Stomach (tissue), 4 donors: ENCODE results near the gene THOC6.
"Not testable (repeated sequence)": the region's sequence is repeated elsewhere in the genome, so short reads cannot be mapped to it uniquely, and the experiment has no call there.

Experiments used
- POLR2A ChIP-seq, 4 donors: fragments of 450-650 bp; IDR thresholded peaks; one replicate each; pipeline ENCODE4 v1.6.1; 2016; ENCODE audit warnings: antibody characterized with exemption in 4 of 4, control low read depth in 2 of 4, mild to moderate bottlenecking in 1 of 4, moderate library complexity in 1 of 4
- POLR2AphosphoS5 ChIP-seq, 3 donors: sonication (generic); formaldehyde crosslinking; IDR thresholded peaks; one replicate each; pipeline ENCODE4 v1.6.1; 2016; ENCODE audit warnings: antibody characterized with exemption in 3 of 3
- TF ChIP-seq, protein P1 (sequence below), 7 experiments: fragments of 450-650 bp in 4 of 7; fragments of 200-600 bp in 3 of 7; sonication (generic) in 3 of 7; IDR thresholded peaks; one replicate each; pipeline ENCODE4 v1.5.1; 2016 to 2019; ENCODE audit warnings: antibody characterized with exemption in 7 of 7, control low read depth in 2 of 7, mild to moderate bottlenecking in 1 of 7

DNA sequence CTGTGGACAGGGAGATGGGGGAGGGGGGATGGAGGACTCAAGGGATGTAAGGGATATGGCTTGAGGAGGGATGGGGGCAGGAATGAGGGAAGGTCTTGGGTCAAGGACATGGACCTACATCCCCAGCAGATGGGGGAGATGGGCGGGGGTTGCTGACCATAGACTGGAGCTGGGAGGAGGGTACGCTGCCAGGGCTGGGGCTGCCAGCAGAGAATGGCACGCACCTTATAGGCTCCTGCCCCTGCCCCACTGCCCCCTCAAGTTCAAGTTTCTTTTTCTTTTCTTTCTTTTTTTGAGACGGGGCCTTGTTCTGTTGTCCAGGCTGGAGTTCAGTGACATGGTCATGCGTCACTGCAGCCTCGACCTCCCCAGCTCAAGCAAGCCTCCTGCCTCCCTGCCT lies 52.1 kb downstream of the THOC6 start:
- TF ChIP-seq, protein P1, sequence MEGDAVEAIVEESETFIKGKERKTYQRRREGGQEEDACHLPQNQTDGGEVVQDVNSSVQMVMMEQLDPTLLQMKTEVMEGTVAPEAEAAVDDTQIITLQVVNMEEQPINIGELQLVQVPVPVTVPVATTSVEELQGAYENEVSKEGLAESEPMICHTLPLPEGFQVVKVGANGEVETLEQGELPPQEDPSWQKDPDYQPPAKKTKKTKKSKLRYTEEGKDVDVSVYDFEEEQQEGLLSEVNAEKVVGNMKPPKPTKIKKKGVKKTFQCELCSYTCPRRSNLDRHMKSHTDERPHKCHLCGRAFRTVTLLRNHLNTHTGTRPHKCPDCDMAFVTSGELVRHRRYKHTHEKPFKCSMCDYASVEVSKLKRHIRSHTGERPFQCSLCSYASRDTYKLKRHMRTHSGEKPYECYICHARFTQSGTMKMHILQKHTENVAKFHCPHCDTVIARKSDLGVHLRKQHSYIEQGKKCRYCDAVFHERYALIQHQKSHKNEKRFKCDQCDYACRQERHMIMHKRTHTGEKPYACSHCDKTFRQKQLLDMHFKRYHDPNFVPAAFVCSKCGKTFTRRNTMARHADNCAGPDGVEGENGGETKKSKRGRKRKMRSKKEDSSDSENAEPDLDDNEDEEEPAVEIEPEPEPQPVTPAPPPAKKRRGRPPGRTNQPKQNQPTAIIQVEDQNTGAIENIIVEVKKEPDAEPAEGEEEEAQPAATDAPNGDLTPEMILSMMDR (IDR thresholded peaks at IDR 0.05): not testable (repeated sequence)
- not testable (repeated sequence) for TF ChIP-seq POLR2AphosphoS5, POLR2A (IDR thresholded peaks at IDR 0.05)
